HG02571 (cell line): ENCODE measurements around the gene ERN2.

Source experiments
- ATAC-seq: cut with Tn5 transposase; IDR thresholded peaks from one replicate; pipeline ENCODE4 v1.9.1; 2021; ENCODE audit warnings: mild to moderate bottlenecking, moderate library complexity; ENCODE audit not compliant: unreplicated experiment

ERN2 gene

GRCh38 chr16:23689442-23690187 lies 23.4 kb downstream of the ERN2 start:
- ATAC-seq = no peak

GRCh38 chr16:23687034-23687808 lies 25.8 kb downstream of the ERN2 start:
- ATAC-seq = no peak

GRCh38 chr16:23683487-23683886 lies 29.5 kb downstream of the ERN2 start:
- ATAC-seq = no peak

- ATAC-seq = no peak
These were observed 30.8 kb downstream of the ERN2 start for GRCh38 chr16:23682181-23682580.

GRCh38 chr16:23679986-23680336 lies 33.1 kb downstream of the ERN2 start:
- no peak for ATAC-seq

GRCh38 chr16:23679274-23679985 lies 33.6 kb downstream of the ERN2 start:
- no peak for ATAC-seq

- ATAC-seq = no peak
These were observed 34.4 kb downstream of the ERN2 start, which contains the start of gene PLK1 for GRCh38 chr16:23678430-23679273. Gene PLK1 (plus strand): TSS chr16:23678889. CDS start chr16:23678933, 44 bp downstream.

- no peak for ATAC-seq
These were observed 36.0 kb downstream of the ERN2 start for GRCh38 chr16:23676924-23677480.

GRCh38 chr16:23673971-23674614 lies 38.9 kb downstream of the ERN2 start:
- no peak for ATAC-seq

GRCh38 chr16:23670137-23670776 lies 42.8 kb downstream of the ERN2 start:
- peak; percentile 84 for ATAC-seq

GRCh38 chr16:23668873-23669272 lies 44.1 kb downstream of the ERN2 start:
- no peak for ATAC-seq

GRCh38 chr16:23668225-23668624 lies 44.8 kb downstream of the ERN2 start:
- ATAC-seq = no peak

- no peak for ATAC-seq
These were observed 45.7 kb downstream of the ERN2 start for GRCh38 chr16:23667355-23667659.

- ATAC-seq = no peak
These were observed 46.3 kb downstream of the ERN2 start for GRCh38 chr16:23666571-23667354.

GRCh38 chr16:23663918-23664317 lies 49.1 kb downstream of the ERN2 start:
- ATAC-seq = no peak

- ATAC-seq = no peak
These were observed 61.0 kb downstream of the ERN2 start for GRCh38 chr16:23651943-23652468.

GRCh38 chr16:23650674-23651416 lies 62.2 kb downstream of the ERN2 start:
- no peak for ATAC-seq

GRCh38 chr16:23642246-23642774 lies 70.7 kb downstream of the ERN2 start:
- ATAC-seq = no peak
